Stomach (tissue), 4 donors: ENCODE measurements around the gene TFCP2L1.

Experiments used
- POLR2A ChIP-seq, 4 donors: fragments of 450-650 bp; IDR thresholded peaks; one replicate each; pipeline ENCODE4 v1.6.1; 2016; ENCODE audit warnings: antibody characterized with exemption in 4 of 4, control low read depth in 2 of 4, mild to moderate bottlenecking in 1 of 4, moderate library complexity in 1 of 4
- POLR2AphosphoS5 ChIP-seq, 3 donors: sonication (generic); formaldehyde crosslinking; IDR thresholded peaks; one replicate each; pipeline ENCODE4 v1.6.1; 2016; ENCODE audit warnings: antibody characterized with exemption in 3 of 3
- TF ChIP-seq, protein P1 (sequence below), 7 experiments: fragments of 450-650 bp in 4 of 7; fragments of 200-600 bp in 3 of 7; sonication (generic) in 3 of 7; IDR thresholded peaks; one replicate each; pipeline ENCODE4 v1.5.1; 2016 to 2019; ENCODE audit warnings: antibody characterized with exemption in 7 of 7, control low read depth in 2 of 7, mild to moderate bottlenecking in 1 of 7

DNA sequence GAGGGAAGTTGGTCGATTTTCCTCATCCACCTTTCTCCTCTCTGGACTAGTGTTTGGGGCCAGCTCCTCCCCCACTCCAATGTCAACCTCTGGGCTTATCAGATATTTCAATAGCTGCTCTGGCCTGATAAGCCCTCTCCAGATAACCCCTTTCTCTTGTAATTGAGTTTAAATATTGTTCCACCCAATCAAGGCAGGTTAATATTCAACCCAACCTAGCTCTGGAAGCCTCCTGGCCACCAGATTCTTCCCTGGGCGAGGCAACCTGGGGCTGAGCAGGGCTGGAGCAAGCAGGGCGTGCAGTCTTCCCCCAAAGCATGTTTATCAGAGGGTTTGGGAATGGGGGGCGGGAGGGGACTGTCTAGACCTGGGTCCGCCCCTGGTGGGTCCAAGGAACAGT lies 73.8 kb downstream of the TFCP2L1 start:
- TF ChIP-seq POLR2A (IDR thresholded peaks at IDR 0.05) (no peak), POLR2AphosphoS5 (IDR thresholded peaks at IDR 0.05) (peak in 2 of 3 donors; percentile 68 to 74)
- TF ChIP-seq, protein P1, sequence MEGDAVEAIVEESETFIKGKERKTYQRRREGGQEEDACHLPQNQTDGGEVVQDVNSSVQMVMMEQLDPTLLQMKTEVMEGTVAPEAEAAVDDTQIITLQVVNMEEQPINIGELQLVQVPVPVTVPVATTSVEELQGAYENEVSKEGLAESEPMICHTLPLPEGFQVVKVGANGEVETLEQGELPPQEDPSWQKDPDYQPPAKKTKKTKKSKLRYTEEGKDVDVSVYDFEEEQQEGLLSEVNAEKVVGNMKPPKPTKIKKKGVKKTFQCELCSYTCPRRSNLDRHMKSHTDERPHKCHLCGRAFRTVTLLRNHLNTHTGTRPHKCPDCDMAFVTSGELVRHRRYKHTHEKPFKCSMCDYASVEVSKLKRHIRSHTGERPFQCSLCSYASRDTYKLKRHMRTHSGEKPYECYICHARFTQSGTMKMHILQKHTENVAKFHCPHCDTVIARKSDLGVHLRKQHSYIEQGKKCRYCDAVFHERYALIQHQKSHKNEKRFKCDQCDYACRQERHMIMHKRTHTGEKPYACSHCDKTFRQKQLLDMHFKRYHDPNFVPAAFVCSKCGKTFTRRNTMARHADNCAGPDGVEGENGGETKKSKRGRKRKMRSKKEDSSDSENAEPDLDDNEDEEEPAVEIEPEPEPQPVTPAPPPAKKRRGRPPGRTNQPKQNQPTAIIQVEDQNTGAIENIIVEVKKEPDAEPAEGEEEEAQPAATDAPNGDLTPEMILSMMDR (IDR thresholded peaks at IDR 0.05) = no peak
